Aorta (tissue), 5 donors: ENCODE data around the gene STX8. TPM values are rescaled to one million over a fixed set of nuclear protein-coding genes. Genes with fewer than 3 reads are reported as not detected.
"Not testable (repeated sequence)": the region's sequence is repeated elsewhere in the genome, so short reads cannot be mapped to it uniquely, and the experiment has no call there.

Experiments
- ATAC-seq: fragments of 200-7000 bp; cut with Tn5 transposase; one replicate; pipeline ENCODE4 v1.9.1; 2022; ENCODE audit warnings: moderate library complexity; ENCODE audit not compliant: low FRiP score
- DNase-seq, 2 donors: peaks; one replicate each; pipeline ENCODE4 v3.0.0-alpha.2; 2020
- H3K27ac ChIP-seq, 2 donors: one replicate each; pipeline ENCODE4 v1.5.1; 2013; ENCODE audit warnings: low read length in 2 of 2, mild to moderate bottlenecking in 2 of 2, moderate library complexity in 2 of 2, control low read depth in 1 of 2, inconsistent platforms in 1 of 2, low read depth in 1 of 2
- H3K27me3 ChIP-seq, 2 donors: one replicate each; pipeline ENCODE4 v1.6.1; 2013; ENCODE audit warnings: control low read depth in 1 of 2, low read length in 1 of 2, mild to moderate bottlenecking in 1 of 2, moderate library complexity in 1 of 2; ENCODE audit not compliant: insufficient read depth in 2 of 2, control insufficient read depth in 1 of 2
- H3K36me3 ChIP-seq, 2 donors: one replicate each; pipeline ENCODE4 v1.6.1; 2013; ENCODE audit warnings: control low read depth in 1 of 2, low read length in 1 of 2, mild to moderate bottlenecking in 1 of 2; ENCODE audit not compliant: insufficient read depth in 2 of 2, control insufficient read depth in 1 of 2
- H3K4me1 ChIP-seq, 2 donors: one replicate each; pipeline ENCODE4 v1.6.1; 2013; ENCODE audit warnings: low read length in 2 of 2, control low read depth in 1 of 2, mild to moderate bottlenecking in 1 of 2, moderate library complexity in 1 of 2; ENCODE audit not compliant: insufficient read depth in 2 of 2, control insufficient read depth in 1 of 2
- H3K4me3 ChIP-seq, 2 donors: one replicate each; pipeline ENCODE4 v1.5.1; 2013; ENCODE audit warnings: low read length in 2 of 2, control low read depth in 1 of 2, mild to moderate bottlenecking in 1 of 2
- H3K9me3 ChIP-seq: one replicate; pipeline ENCODE4 v1.6.1; 2013; ENCODE audit warnings: mild to moderate bottlenecking, low read length; ENCODE audit not compliant: control insufficient read depth
- WGBS, 2 donors: extraction: QIAGEN DNeasy Blood & Tissue Kit; methylation state at CpG; one replicate each; pipeline ENCODE4 v1.1.7; 2013; 5-methylcytosine and 5-hydroxymethylcytosine counted together
- intact Hi-C, 2 donors: fragments of 100-400 bp; cut with DNase I; formaldehyde crosslinking; loops; one replicate each; pipeline versions ENCODE4 v1.14.2 to v1.15.0; 2022
- polyA plus RNA-seq, 2 donors: library from polyadenylated mRNA; stranded (reverse); fragments of 200-250 nt; gene quantifications; one replicate each; pipeline ENCODE4 v1.2.3, GENCODE V29; 2013
- total RNA-seq, 2 donors: library from RNA; stranded (reverse); fragmentation: NEBNext Ultra II Directional; extraction: Animal tissue kit (Norgen Biotek cat#: 25700); gene quantifications; one replicate each; pipeline ENCODE4 v1.2.1, GENCODE V29; 2021
- donor health status: healthy with polysubstance abuse.
- donor health status: Bipolar disorder and iron deficiency.
- donor health status: DM: no; HTN: no; CAD: no.
- donor health status: DM: no; HTN: no; CAD: no.
- donor health status: DM: yes; HTN: yes; CAD: no.

The STX8 gene
- total and polyA plus RNA-seq, 4 donors: 57.4 to 108 (median 68.5) TPM

GRCh38 chr17:9402590-9403199 is 172.9 kb downstream of the STX8 start:
- WGBS, 2 donors: 97% methylated on average over 9 of the region's 9 CpGs

GRCh38 chr17:9401434-9401833 is 174.2 kb downstream of the STX8 start:
- 53 to 54% methylated on average over 4 of the region's 4 CpGs for WGBS, 2 donors
- intact Hi-C loops: no loop called here
- Histone ChIP-seq H3K4me3 (no peak overlapping the region), H3K4me1 (no peaks in the 10 kb centered on the region), H3K36me3 (no peaks in the 10 kb centered on the region), H3K9me3 (no peaks in the 10 kb centered on the region), H3K27me3 (no peaks in the 10 kb centered on the region), H3K27ac (no peak overlapping the region)
- DNase-seq (no peak), ATAC-seq (no peak)

More at GRCh38 chr17:9402590-9403199, 172.9 kb downstream of the STX8 start:
- DNase-seq (no peak), ATAC-seq (no peak)
- Histone ChIP-seq H3K4me1 (no peaks in the 10 kb centered on the region), H3K27me3 (no peaks in the 10 kb centered on the region), H3K36me3 (no peaks in the 10 kb centered on the region), H3K27ac (no peak overlapping the region), H3K9me3 (no peaks in the 10 kb centered on the region), H3K4me3 (no peak overlapping the region)
- intact Hi-C loops: no loop called here

- no peak for ATAC-seq
- no peaks in the 10 kb centered on the region for H3K27me3 ChIP-seq
Observed at GRCh38 chr17:9389111-9389527, 186.5 kb downstream of the STX8 start.

GRCh38 chr17:9386401-9386800 is 189.2 kb downstream of the STX8 start:
- ATAC-seq (no peak), DNase-seq (no peak)
- 61 to 62% methylated on average over 3 of the region's 3 CpGs for WGBS, 2 donors
- intact Hi-C loops: no loop called here
- H3K27ac ChIP-seq: no peak overlapping the region
- no peaks in the 10 kb centered on the region for H3K9me3 ChIP-seq
- no peaks in the 10 kb centered on the region for H3K27me3 ChIP-seq
- no peak overlapping the region for H3K4me3 ChIP-seq
- no peaks in the 10 kb centered on the region for H3K36me3 ChIP-seq
- no peaks in the 10 kb centered on the region for H3K4me1 ChIP-seq

More at GRCh38 chr17:9389111-9389527, 186.5 kb downstream of the STX8 start:
- DNase-seq: no peak
- intact Hi-C loops: no loop called here
- Histone ChIP-seq H3K9me3 (no peaks in the 10 kb centered on the region), H3K27ac (no peak overlapping the region), H3K4me1 (no peaks in the 10 kb centered on the region), H3K4me3 (no peak overlapping the region), H3K36me3 (no peaks in the 10 kb centered on the region)
- 88 to 91% methylated on average over 3 of the region's 3 CpGs for WGBS, 2 donors

DNA sequence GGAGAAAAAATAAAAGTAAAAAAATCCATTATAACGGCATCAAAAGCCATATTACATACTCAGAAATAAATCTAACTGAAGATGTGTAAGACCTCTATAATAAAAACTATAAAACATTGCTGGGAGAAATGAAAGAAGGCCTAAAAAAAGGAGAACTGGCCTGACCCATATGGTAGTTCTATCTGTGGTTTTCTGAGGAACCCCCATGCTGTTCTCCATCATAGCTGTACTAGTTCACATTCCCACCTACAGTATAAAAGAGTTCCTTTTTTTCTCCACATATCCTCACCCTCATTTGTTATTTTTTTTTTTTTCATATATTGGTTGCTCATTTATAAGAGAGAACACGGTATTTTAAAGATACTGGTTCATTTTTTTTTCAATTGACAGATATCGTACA is 191.8 kb downstream of the STX8 start:
- DNase-seq: no peak
- Histone ChIP-seq H3K4me3 (no peak overlapping the region), H3K9me3 (no peaks in the 10 kb centered on the region), H3K4me1 (no peaks in the 10 kb centered on the region), H3K27ac (no peak overlapping the region), H3K27me3 (no peaks in the 10 kb centered on the region), H3K36me3 (no peaks in the 10 kb centered on the region)
- 96 to 98% methylated on average over 3 of the region's 3 CpGs for WGBS, 2 donors
- intact Hi-C loops: no loop called here
- no peak for ATAC-seq

GRCh38 chr17:9382626-9383025 is 193.0 kb downstream of the STX8 start:
- no peak for DNase-seq
- WGBS, 2 donors: 91 to 98% methylated on average over 2 of the region's 2 CpGs
- ATAC-seq: no peak

DNA sequence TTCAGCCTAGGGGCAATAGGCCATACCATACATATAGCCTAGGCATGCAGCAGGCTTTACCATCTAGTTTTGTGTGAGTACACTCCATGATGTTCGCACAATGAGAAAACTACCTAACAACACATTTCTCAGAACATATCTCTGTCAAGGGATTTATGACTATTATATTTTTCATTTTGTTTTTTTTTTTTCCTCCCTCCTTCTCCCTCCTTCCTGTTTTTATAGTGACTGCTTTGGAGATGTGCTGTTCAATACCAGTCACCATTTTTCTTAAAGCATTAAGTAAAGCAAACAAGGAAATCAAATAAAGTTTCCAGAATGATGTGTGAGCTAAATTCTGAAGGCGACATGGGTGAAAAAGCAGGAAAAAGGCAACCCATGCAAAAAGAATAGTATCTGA is 194.6 kb downstream of the STX8 start:
- Histone ChIP-seq H3K36me3 (no peaks in the 10 kb centered on the region), H3K27me3 (no peaks in the 10 kb centered on the region), H3K4me1 (no peaks in the 10 kb centered on the region), H3K27ac (no peak overlapping the region), H3K9me3 (no peaks in the 10 kb centered on the region), H3K4me3 (no peak overlapping the region)
- 43 to 62% methylated on average over 2 of the region's 2 CpGs for WGBS, 2 donors
- DNase-seq (no peak), ATAC-seq (no peak)
- intact Hi-C loops: no loop called here

More at GRCh38 chr17:9382626-9383025, 193.0 kb downstream of the STX8 start:
- H3K36me3 ChIP-seq: no peaks in the 10 kb centered on the region
- H3K4me3 ChIP-seq: no peak overlapping the region
- intact Hi-C loops: no loop called here
- no peaks in the 10 kb centered on the region for H3K9me3 ChIP-seq
- H3K27ac ChIP-seq: no peak overlapping the region
- H3K27me3 ChIP-seq: no peaks in the 10 kb centered on the region
- no peaks in the 10 kb centered on the region for H3K4me1 ChIP-seq

DNA sequence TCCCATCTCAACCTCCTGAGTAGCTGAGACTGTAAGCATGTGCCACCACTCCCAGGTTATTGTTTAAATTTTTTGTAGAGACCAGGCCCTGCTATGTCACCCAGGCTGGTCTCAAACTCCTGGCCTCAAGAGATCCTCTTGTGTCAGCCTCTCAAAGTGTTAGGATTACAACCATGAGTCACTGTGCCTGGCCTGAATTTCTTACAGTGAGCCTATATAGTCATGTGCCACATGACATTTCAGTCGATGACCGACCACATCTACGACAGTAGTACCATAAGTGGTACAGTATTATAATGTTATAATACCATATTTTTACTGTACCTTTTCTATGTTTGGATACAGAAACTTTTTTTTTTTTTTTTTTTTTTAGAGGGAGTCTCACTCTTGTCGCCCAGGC is 195.3 kb downstream of the STX8 start:
- WGBS, 2 donors: 97 to 99% methylated on average over 4 of the region's 4 CpGs

DNA sequence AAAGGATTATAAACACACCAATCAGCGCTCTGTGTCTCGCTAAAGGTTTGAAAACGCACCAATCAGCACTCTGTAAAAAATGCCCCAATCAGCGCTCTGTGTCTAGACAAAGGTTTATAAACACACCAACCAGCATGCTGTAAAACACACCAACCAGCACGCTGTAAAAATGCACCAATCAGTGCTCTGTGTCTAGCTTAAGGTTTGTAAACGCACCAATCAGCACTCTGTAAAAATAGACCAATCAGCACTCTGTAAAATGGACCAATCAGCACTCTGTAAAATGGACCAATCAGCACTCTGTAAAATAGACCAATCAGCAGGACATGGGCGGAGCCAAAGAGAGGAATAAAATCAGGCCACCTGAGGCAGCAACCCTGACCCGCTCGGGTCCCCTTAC is 199.4 kb downstream of the STX8 start:
- H3K4me3 ChIP-seq, H3K4me1 ChIP-seq, H3K27me3 ChIP-seq, ATAC-seq, H3K27ac ChIP-seq, H3K36me3 ChIP-seq, DNase-seq, H3K9me3 ChIP-seq, intact Hi-C loops: not testable (repeated sequence)
- WGBS, 2 donors: 94 to 97% methylated on average over 9 of the region's 9 CpGs

More for the DNA sequence above, 195.3 kb downstream of the STX8 start:
- H3K27ac ChIP-seq: no peak overlapping the region
- no peaks in the 10 kb centered on the region for H3K9me3 ChIP-seq
- no peaks in the 10 kb centered on the region for H3K4me1 ChIP-seq
- DNase-seq: no peak
- intact Hi-C loops: no loop called here
- H3K27me3 ChIP-seq: no peaks in the 10 kb centered on the region
- no peak for ATAC-seq
- H3K36me3 ChIP-seq: no peaks in the 10 kb centered on the region
- H3K4me3 ChIP-seq: no peak overlapping the region
